Mesothelial cell of epicardium (in vitro differentiated cells): ENCODE results near the gene ELF1. TPM values are rescaled to one million over a fixed set of nuclear protein-coding genes. Genes with fewer than 3 reads are reported as not detected.

Experiments used
- DNase-seq, 2 experiments: peaks; one replicate each; pipeline ENCODE4 v3.0.0; 2021; ENCODE audit warnings: low spot score in 2 of 2; ENCODE audit not compliant: unreplicated experiment in 2 of 2
- H3K27ac Mint-ChIP-seq: 2 replicates; pipeline ENCODE4 v1.8.0; 2021; ENCODE audit warnings: mixed read lengths
- H3K27me3 Mint-ChIP-seq: 2 replicates; pipeline ENCODE4 v1.8.0; 2021; ENCODE audit warnings: low read depth, mixed read lengths
- H3K36me3 Mint-ChIP-seq: 2 replicates; pipeline ENCODE4 v1.8.0; 2021; ENCODE audit warnings: mixed read lengths
- H3K4me1 Mint-ChIP-seq: 2 replicates; pipeline ENCODE4 v1.8.0; 2021; ENCODE audit warnings: mixed read lengths
- H3K4me3 Mint-ChIP-seq: 2 replicates; pipeline ENCODE4 v1.8.0; 2021; ENCODE audit warnings: mild to moderate bottlenecking, moderate library complexity, mixed read lengths
- H3K9me3 Mint-ChIP-seq: 2 replicates; pipeline ENCODE4 v1.8.0; 2021; ENCODE audit warnings: mixed read lengths
- CTCF ChIP-seq: fragments of 200-600 bp; sonication (generic); IDR thresholded peaks from one replicate; pipeline ENCODE4 v1.5.0; 2021; ENCODE audit warnings: antibody characterized with exemption; ENCODE audit not compliant: unreplicated experiment
- total RNA-seq: library from RNA; stranded (reverse); gene quantifications from 3 replicates; pipeline ENCODE4 v1.2.1, GENCODE V29; 2021

ELF1 gene
- total RNA-seq, 1 donor from 2014 or later = 76.9 TPM

GRCh38 chr13:40963927-40964326 is 55.2 kb downstream of the ELF1 start:
- Mint-ChIP-seq H3K36me3 (peaks cover 3% of the 10 kb centered on the region), H3K4me3 (no peak overlapping the region), H3K9me3 (no peaks in the 10 kb centered on the region), H3K27ac (no peak overlapping the region), H3K27me3 (no peaks in the 10 kb centered on the region), H3K4me1 (peaks cover 3% of the 10 kb centered on the region)
- DNase-seq = no peak
- TF ChIP-seq CTCF = no peak

- H3K4me3 Mint-ChIP-seq = no peak overlapping the region
- H3K36me3 Mint-ChIP-seq = peaks cover 20% of the 10 kb centered on the region
- peak overlapping the region; percentile 59 for H3K27ac Mint-ChIP-seq
- no peak for TF ChIP-seq CTCF
- H3K4me1 Mint-ChIP-seq = peaks cover under 1% of the 10 kb centered on the region
- H3K9me3 Mint-ChIP-seq = peaks cover 6% of the 10 kb centered on the region
- DNase-seq = no peak
- no peaks in the 10 kb centered on the region for H3K27me3 Mint-ChIP-seq
Measured at GRCh38 chr13:40961826-40962225, 57.3 kb downstream of the ELF1 start.

- H3K4me3 Mint-ChIP-seq = no peak overlapping the region
- no peak for TF ChIP-seq CTCF
- H3K27ac Mint-ChIP-seq = peak overlapping the region; percentile 4
- peaks cover 26% of the 10 kb centered on the region for H3K36me3 Mint-ChIP-seq
- peaks cover 6% of the 10 kb centered on the region for H3K9me3 Mint-ChIP-seq
- no peaks in the 10 kb centered on the region for H3K4me1 Mint-ChIP-seq
- no peak for DNase-seq
- H3K27me3 Mint-ChIP-seq = no peaks in the 10 kb centered on the region
Measured at GRCh38 chr13:40961214-40961613, 57.9 kb downstream of the ELF1 start.

GRCh38 chr13:40960716-40961115 is 58.4 kb downstream of the ELF1 start:
- DNase-seq = no peak
- peak overlapping the region; percentile 30 for H3K27ac Mint-ChIP-seq
- no peak for TF ChIP-seq CTCF
- H3K9me3 Mint-ChIP-seq = peaks cover 6% of the 10 kb centered on the region
- H3K4me1 Mint-ChIP-seq = no peaks in the 10 kb centered on the region
- H3K27me3 Mint-ChIP-seq = no peaks in the 10 kb centered on the region
- no peak overlapping the region for H3K4me3 Mint-ChIP-seq
- H3K36me3 Mint-ChIP-seq = peaks cover 29% of the 10 kb centered on the region

- DNase-seq = no peak
- H3K9me3 Mint-ChIP-seq = peaks cover 10% of the 10 kb centered on the region
- no peaks in the 10 kb centered on the region for H3K4me1 Mint-ChIP-seq
- no peak overlapping the region for H3K4me3 Mint-ChIP-seq
- H3K36me3 Mint-ChIP-seq = peaks cover 34% of the 10 kb centered on the region
- no peak for TF ChIP-seq CTCF
- H3K27ac Mint-ChIP-seq = no peak overlapping the region
- no peaks in the 10 kb centered on the region for H3K27me3 Mint-ChIP-seq
Measured at GRCh38 chr13:40958655-40959054, 60.5 kb downstream of the ELF1 start.

- Mint-ChIP-seq H3K36me3 (peaks cover 41% of the 10 kb centered on the region), H3K27me3 (no peaks in the 10 kb centered on the region), H3K4me3 (no peak overlapping the region), H3K4me1 (peaks cover 13% of the 10 kb centered on the region), H3K27ac (no peak overlapping the region), H3K9me3 (no peaks in the 10 kb centered on the region)
- DNase-seq = no peak
- TF ChIP-seq CTCF = no peak
Measured at GRCh38 chr13:40946485-40946884, 72.6 kb downstream of the ELF1 start.
